ENCODE results near the gene PLEKHJ1. TPM values are rescaled to one million over a fixed set of nuclear protein-coding genes. Genes with fewer than 3 reads are reported as not detected.

The PLEKHJ1 gene
- total and polyA plus RNA-seq, 2 of the 13 experiments (the other 11 are each of a cell fraction or from before 2014, with no cell fraction given) = 70.5 to 130 TPM

DNA sequence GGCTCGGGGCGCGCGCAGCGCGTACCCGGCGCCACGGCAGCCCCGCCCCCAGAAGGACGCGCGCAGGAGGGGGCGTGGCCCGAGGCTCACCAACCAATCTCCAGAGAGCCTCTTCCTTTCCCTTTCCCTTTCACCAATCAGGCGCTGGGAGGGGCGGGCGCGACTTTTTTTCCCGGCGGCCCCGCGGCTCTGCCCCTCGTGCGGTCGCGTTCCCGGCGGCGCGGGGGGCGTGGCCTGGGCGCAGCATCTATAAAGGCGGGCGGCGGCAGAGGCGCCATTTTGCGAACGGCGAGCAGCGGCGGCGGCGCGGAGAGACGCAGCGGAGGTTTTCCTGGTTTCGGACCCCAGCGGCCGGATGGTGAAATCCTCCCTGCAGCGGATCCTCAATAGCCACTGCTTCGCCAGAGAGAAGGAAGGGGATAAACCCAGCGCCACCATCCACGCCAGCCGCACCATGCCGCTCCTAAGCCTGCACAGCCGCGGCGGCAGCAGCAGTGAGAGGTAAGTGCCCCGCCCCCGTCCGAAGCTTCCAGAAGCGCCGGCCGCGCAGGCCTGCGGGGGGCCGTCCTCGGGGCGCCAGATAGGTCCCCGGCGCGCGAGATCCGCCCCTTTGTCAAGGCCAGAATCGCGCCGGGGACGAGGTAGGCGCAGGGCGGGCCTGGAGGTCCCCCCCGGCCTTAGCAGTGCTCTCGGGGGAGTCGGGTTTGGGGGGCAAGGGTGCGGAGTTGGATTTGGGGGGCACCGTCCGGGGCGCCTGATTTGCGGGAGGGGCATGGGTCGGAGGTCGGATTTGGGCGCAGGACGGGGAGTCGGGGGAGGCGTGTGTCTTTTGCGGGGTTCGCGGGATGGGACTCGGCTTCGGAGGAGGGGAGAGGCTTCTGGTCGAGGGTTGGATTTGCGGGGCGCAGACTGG, 33.4 kb upstream of the PLEKHJ1 start (continued):
- TF ChIP-seq, protein P1, sequence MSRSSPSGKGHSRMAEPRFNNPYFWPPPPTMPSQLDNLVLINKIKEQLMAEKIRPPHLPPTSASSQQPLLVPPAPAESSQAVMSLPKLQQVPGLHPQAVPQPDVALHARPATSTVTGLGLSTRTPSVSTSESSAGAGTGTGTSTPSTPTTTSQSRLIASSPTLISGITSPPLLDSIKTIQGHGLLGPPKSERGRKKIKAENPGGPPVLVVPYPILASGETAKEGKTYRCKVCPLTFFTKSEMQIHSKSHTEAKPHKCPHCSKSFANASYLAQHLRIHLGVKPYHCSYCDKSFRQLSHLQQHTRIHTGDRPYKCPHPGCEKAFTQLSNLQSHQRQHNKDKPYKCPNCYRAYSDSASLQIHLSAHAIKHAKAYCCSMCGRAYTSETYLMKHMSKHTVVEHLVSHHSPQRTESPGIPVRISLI (CRISPR knock-in tag; IDR thresholded peaks at IDR 0.05; ENCODE audit: borderline replicate concordance) = peak; percentile 84; the same call in 1 of the 2 replicates
- TF ChIP-seq FLYWCH1 (CRISPR knock-in tag; IDR thresholded peaks at IDR 0.05) (no peak), ZKSCAN5 (CRISPR knock-in tag; IDR thresholded peaks at IDR 0.05) (0 out of 2 replicates have a peak, but pooled peaks have one; percentile 20), SMYD3 (CRISPR knock-in tag; IDR thresholded peaks at IDR 0.05) (no peak), NFE2 (CRISPR knock-in tag; IDR thresholded peaks at IDR 0.05) (no peak), ZBTB8A (CRISPR knock-in tag; IDR thresholded peaks at IDR 0.05; ENCODE audit: borderline replicate concordance, low read depth) (no peak), ZNF234 (CRISPR knock-in tag; conservative IDR thresholded peaks at IDR 0.05) (peak; percentile 81; the same call in 1 of the 2 replicates), CBX2 (IDR thresholded peaks at IDR 0.05; ENCODE audit: low read depth, low read length) (no peak), CBX2 (CRISPR knock-in tag; IDR thresholded peaks at IDR 0.05; ENCODE audit: low read depth) (no peak), SP1 (IDR thresholded peaks at IDR 0.05) (peak; percentile 71; the same call in 1 of the 2 replicates), SP1 (CRISPR knock-in tag; IDR thresholded peaks at IDR 0.05) (peak; percentile 98), YY1 (IDR thresholded peaks at IDR 0.05; ENCODE audit: insufficient read depth, insufficient replicate concordance, low read depth, low read length) (peak; percentile 99), SMARCE1 (IDR thresholded peaks at IDR 0.05; ENCODE audit: borderline replicate concordance) (no peak), ZNF556 (CRISPR knock-in tag; IDR thresholded peaks at IDR 0.05; ENCODE audit: borderline replicate concordance) (no peak), ZC3H4 (CRISPR knock-in tag; IDR thresholded peaks at IDR 0.05; ENCODE audit: borderline replicate concordance) (no peak), DNMT3B (CRISPR knock-in tag; conservative IDR thresholded peaks at IDR 0.05) (no peak), GABPB1 (CRISPR knock-in tag; IDR thresholded peaks at IDR 0.05) (peak; percentile 82), ZNF644 (CRISPR knock-in tag; IDR thresholded peaks at IDR 0.05; ENCODE audit: low read depth) (no peak), NFKB2 (CRISPR knock-in tag; IDR thresholded peaks at IDR 0.05; ENCODE audit: borderline replicate concordance) (peak; percentile 72; the same call in 1 of the 2 replicates), SP4 (CRISPR knock-in tag; IDR thresholded peaks at IDR 0.05) (peak; percentile 99)
- TF ChIP-seq, protein P2, sequence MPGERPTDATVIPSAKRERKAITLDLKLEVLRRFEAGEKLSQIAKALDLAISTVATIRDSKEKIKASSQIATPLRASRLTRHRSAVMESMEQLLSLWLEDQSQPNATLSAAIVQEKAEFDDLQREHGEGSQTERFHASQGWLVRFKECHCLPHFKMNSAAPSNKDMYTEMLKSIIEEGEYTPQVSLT (CRISPR knock-in tag; IDR thresholded peaks at IDR 0.05; ENCODE audit: borderline replicate concordance, low read depth) = no peak
- TF ChIP-seq, protein P3, sequence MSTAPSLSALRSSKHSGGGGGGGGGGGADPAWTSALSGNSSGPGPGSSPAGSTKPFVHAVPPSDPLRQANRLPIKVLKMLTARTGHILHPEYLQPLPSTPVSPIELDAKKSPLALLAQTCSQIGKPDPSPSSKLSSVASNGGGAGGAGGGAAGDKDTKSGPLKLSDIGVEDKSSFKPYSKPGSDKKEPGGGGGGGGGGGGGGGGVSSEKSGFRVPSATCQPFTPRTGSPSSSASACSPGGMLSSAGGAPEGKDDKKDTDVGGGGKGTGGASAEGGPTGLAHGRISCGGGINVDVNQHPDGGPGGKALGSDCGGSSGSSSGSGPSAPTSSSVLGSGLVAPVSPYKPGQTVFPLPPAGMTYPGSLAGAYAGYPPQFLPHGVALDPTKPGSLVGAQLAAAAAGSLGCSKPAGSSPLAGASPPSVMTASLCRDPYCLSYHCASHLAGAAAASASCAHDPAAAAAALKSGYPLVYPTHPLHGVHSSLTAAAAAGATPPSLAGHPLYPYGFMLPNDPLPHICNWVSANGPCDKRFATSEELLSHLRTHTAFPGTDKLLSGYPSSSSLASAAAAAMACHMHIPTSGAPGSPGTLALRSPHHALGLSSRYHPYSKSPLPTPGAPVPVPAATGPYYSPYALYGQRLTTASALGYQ (CRISPR knock-in tag; IDR thresholded peaks at IDR 0.05) = 0 out of 2 replicates have a peak, but pooled peaks have one; percentile 9
- TF ChIP-seq, protein P4, sequence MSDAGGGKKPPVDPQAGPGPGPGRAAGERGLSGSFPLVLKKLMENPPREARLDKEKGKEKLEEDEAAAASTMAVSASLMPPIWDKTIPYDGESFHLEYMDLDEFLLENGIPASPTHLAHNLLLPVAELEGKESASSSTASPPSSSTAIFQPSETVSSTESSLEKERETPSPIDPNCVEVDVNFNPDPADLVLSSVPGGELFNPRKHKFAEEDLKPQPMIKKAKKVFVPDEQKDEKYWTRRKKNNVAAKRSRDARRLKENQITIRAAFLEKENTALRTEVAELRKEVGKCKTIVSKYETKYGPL (CRISPR knock-in tag; IDR thresholded peaks at IDR 0.05) = no peak
- TF ChIP-seq, protein P5, sequence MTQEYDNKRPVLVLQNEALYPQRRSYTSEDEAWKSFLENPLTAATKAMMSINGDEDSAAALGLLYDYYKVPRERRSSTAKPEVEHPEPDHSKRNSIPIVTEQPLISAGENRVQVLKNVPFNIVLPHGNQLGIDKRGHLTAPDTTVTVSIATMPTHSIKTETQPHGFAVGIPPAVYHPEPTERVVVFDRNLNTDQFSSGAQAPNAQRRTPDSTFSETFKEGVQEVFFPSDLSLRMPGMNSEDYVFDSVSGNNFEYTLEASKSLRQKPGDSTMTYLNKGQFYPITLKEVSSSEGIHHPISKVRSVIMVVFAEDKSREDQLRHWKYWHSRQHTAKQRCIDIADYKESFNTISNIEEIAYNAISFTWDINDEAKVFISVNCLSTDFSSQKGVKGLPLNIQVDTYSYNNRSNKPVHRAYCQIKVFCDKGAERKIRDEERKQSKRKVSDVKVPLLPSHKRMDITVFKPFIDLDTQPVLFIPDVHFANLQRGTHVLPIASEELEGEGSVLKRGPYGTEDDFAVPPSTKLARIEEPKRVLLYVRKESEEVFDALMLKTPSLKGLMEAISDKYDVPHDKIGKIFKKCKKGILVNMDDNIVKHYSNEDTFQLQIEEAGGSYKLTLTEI (CRISPR knock-in tag; conservative IDR thresholded peaks at IDR 0.05) = no peak
